ENCODE results near the gene BCL6. TPM values are rescaled to one million over a fixed set of nuclear protein-coding genes. Genes with fewer than 3 reads are reported as not detected.

BCL6 gene
- total RNA-seq, 1 donor from 2014 or later: 123 TPM

GRCh38 chr3:187777331-187777941 is 32.2 kb upstream of the BCL6 start:
- DNase-seq (no peak), ATAC-seq (peak; percentile 81 to 85)
- no peaks in the 10 kb centered on the region for H3K9me3 ChIP-seq
- H3K4me1 ChIP-seq: peaks cover 17% of the 10 kb centered on the region
- H3K4me3 ChIP-seq: no peak overlapping the region
- no peak overlapping the region for H3K27ac ChIP-seq
- H3K36me3 ChIP-seq: no peaks in the 10 kb centered on the region
- intact Hi-C loops (cut with DNase I): no loop called here
- no peak for TF ChIP-seq CTCF (IDR thresholded peaks at IDR 0.05)
- no peaks in the 10 kb centered on the region for H3K27me3 ChIP-seq (ENCODE audit: low read depth)

- no peaks in the 10 kb centered on the region for H3K9me3 ChIP-seq
- no peak overlapping the region for H3K4me3 ChIP-seq
- ATAC-seq (no peak), DNase-seq (no peak)
- no peaks in the 10 kb centered on the region for H3K27me3 ChIP-seq (ENCODE audit: low read depth)
- H3K4me1 ChIP-seq: peaks cover 17% of the 10 kb centered on the region
- intact Hi-C loops (cut with DNase I): no loop called here
- no peaks in the 10 kb centered on the region for H3K36me3 ChIP-seq
- no peak for TF ChIP-seq CTCF (IDR thresholded peaks at IDR 0.05)
- H3K27ac ChIP-seq: no peak overlapping the region
Measured at GRCh38 chr3:187775549-187775948, 30.3 kb upstream of the BCL6 start.

GRCh38 chr3:187774185-187774789 is 29.0 kb upstream of the BCL6 start:
- no peak for DNase-seq
- H3K4me1 ChIP-seq: peaks cover 17% of the 10 kb centered on the region

GRCh38 chr3:187773233-187774184 is 28.2 kb upstream of the BCL6 start:
- Histone ChIP-seq H3K27ac (peak overlapping the region; percentile 37), H3K36me3 (no peaks in the 10 kb centered on the region), H3K4me3 (no peak overlapping the region), H3K9me3 (no peaks in the 10 kb centered on the region), H3K27me3 (ENCODE audit: low read depth) (no peaks in the 10 kb centered on the region), H3K4me1 (peaks cover 17% of the 10 kb centered on the region)
- DNase-seq: no peak
- peak; percentile 52 to 64 for ATAC-seq
- intact Hi-C loops (cut with DNase I): no loop called here
- no peak for TF ChIP-seq CTCF (IDR thresholded peaks at IDR 0.05)

More at GRCh38 chr3:187774185-187774789, 29.0 kb upstream of the BCL6 start:
- H3K4me3 ChIP-seq: no peak overlapping the region
- no peak for TF ChIP-seq CTCF (IDR thresholded peaks at IDR 0.05)
- intact Hi-C loops (cut with DNase I): no loop called here
- H3K27ac ChIP-seq: peak overlapping the region; percentile 37
- peak; percentile 32 to 48 for ATAC-seq
- H3K9me3 ChIP-seq: no peaks in the 10 kb centered on the region
- no peaks in the 10 kb centered on the region for H3K27me3 ChIP-seq (ENCODE audit: low read depth)
- H3K36me3 ChIP-seq: no peaks in the 10 kb centered on the region

- TF ChIP-seq CTCF (IDR thresholded peaks at IDR 0.05): no peak
- Histone ChIP-seq H3K36me3 (no peaks in the 10 kb centered on the region), H3K9me3 (no peaks in the 10 kb centered on the region), H3K27ac (no peak overlapping the region), H3K4me3 (no peak overlapping the region), H3K4me1 (peaks cover 9% of the 10 kb centered on the region), H3K27me3 (ENCODE audit: low read depth) (no peaks in the 10 kb centered on the region)
- intact Hi-C loops (cut with DNase I): no loop called here
- ATAC-seq: no peak
- DNase-seq: no peak
Measured at GRCh38 chr3:187770224-187770623, 25.0 kb upstream of the BCL6 start.
